ENCODE results near the gene MTMR12. TPM values are rescaled to one million over a fixed set of nuclear protein-coding genes. Genes with fewer than 3 reads are reported as not detected.

MTMR12 gene
- total RNA-seq, 1 experiment from 2014 or later, result 16.0 TPM

- H3F3A ChIP-seq (ENCODE audit: low read length, unreplicated experiment), result no peaks in the 10 kb centered on the region
- H3K4me2 ChIP-seq (ENCODE audit: low read length), result no peak overlapping the region
- BruUV-seq (replicated peaks), result no TSS peak
- H3K79me2 ChIP-seq (ENCODE audit: low read length), result no peaks in the 10 kb centered on the region
- H2AFZ ChIP-seq (ENCODE audit: low read length), result no peak overlapping the region
- no peaks in the 10 kb centered on the region for H3K36me3 ChIP-seq (ENCODE audit: low read depth, low read length)
- intact Hi-C loops (cut with micrococcal nuclease), result no loop called here
- DNase-seq (no peak), ATAC-seq (no peak)
- H3K9me2 ChIP-seq (replicated peaks; ENCODE audit: low read length), result no peaks in the 10 kb centered on the region
- TF ChIP-seq EZH2 (IDR thresholded peaks at IDR 0.05; ENCODE audit: low read length, unreplicated experiment) (no peak), CTCF (conservative IDR thresholded peaks at IDR 0.05; ENCODE audit: low read depth, low read length) (no peak), EZH2phosphoT487 (IDR thresholded peaks at IDR 0.05; ENCODE audit: borderline replicate concordance, low read length) (no peak)
- H3K4me1 ChIP-seq (ENCODE audit: insufficient read depth, low read length), result no peaks in the 10 kb centered on the region
- H3K4me3 ChIP-seq (ENCODE audit: low read length), result no peak overlapping the region
- H4K20me1 ChIP-seq (ENCODE audit: low read length), result no peaks in the 10 kb centered on the region
- POLR2A ChIA-PET (ENCODE audit: unreplicated experiment), result no interaction called here
- CTCF ChIA-PET, result no interaction called here
- H3K27me3 ChIP-seq (ENCODE audit: low read length), result no peaks in the 10 kb centered on the region
- H3K9ac ChIP-seq (ENCODE audit: low read length), result no peak overlapping the region
- 0 out of 2 replicates have a peak, but pooled peaks cover 12% of the 10 kb centered on the region for H3K9me3 ChIP-seq (ENCODE audit: low read length)
- H3K27ac ChIP-seq (ENCODE audit: low read length), result no peak overlapping the region
Measured at GRCh38 chr5:32320576-32320975, 7.8 kb upstream of the MTMR12 start.

DNA sequence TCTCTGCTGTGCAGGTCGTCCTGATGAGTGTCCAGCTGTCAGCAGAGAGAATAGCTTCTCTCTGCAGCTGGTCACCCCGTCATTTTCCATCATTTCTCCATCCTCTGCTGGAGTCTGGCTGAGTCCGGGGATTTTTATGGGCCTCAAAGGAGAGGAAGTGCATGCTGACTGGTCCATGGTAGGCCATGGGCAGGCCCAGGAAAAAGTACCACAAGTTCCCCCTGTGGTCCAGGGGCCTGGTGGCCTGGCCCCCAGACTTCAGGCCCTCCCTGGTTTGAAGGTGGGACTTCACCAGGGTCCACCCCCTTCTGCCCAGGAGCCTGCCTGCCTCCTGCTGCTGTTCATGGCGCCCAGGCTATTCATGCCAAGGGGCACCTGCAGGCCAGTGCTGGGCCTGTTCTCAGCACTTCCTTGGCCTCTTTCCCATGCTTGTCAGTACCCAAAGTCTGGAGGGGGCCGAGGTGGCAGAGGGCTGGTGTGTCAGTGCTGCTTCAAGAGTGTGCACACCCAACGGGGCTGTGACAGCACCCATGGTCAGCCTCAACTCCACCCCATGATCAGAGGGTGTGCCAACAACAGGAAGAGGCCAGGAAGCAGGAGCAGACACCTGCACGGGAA, 7.3 kb upstream of the MTMR12 start:
- no peak for TF ChIP-seq EZH2 (IDR thresholded peaks at IDR 0.05; ENCODE audit: low read length, unreplicated experiment)
- TF ChIP-seq EZH2phosphoT487 (IDR thresholded peaks at IDR 0.05; ENCODE audit: borderline replicate concordance, low read length), result no peak
- BruUV-seq (replicated peaks), result no TSS peak

DNA sequence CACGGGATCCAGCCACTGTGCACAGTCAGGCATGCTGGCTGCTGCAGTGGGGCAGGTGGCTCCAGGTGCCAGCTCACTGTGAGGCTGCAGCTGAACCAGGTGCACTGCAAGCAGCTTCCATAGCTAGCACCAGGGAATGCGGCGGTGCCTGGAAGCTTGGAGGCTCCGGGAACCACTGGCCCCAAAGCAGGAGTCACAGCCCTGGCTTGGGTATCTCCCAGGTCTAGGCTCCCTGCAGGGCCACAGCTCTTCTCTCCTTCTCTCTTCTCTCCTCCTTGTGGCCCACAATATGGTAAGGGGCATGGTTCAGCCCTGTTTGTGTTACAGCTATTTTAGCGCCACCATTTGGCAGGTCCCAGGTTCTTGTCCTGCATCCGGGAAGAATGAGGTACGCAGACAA, 6.7 kb upstream of the MTMR12 start:
- no peak overlapping the region for H3K4me3 ChIP-seq (ENCODE audit: low read length)
- H3K4me1 ChIP-seq (ENCODE audit: insufficient read depth, low read length), result no peaks in the 10 kb centered on the region
- POLR2A ChIA-PET (ENCODE audit: unreplicated experiment), result no interaction called here
- no peak overlapping the region for H2AFZ ChIP-seq (ENCODE audit: low read length)
- BruUV-seq (replicated peaks), result no TSS peak
- H3K9ac ChIP-seq (ENCODE audit: low read length), result no peak overlapping the region
- no peak overlapping the region for H3K27ac ChIP-seq (ENCODE audit: low read length)
- 0 out of 2 replicates have a peak, but pooled peaks cover 12% of the 10 kb centered on the region for H3K9me3 ChIP-seq (ENCODE audit: low read length)
- H3K9me2 ChIP-seq (replicated peaks; ENCODE audit: low read length), result no peaks in the 10 kb centered on the region
- no peak for TF ChIP-seq EZH2 (IDR thresholded peaks at IDR 0.05; ENCODE audit: low read length, unreplicated experiment)
- no peak for TF ChIP-seq CTCF (conservative IDR thresholded peaks at IDR 0.05; ENCODE audit: low read depth, low read length)
- TF ChIP-seq EZH2phosphoT487 (IDR thresholded peaks at IDR 0.05; ENCODE audit: borderline replicate concordance, low read length), result no peak
- H4K20me1 ChIP-seq (ENCODE audit: low read length), result no peaks in the 10 kb centered on the region
- CTCF ChIA-PET, result no interaction called here
- DNase-seq (no peak), ATAC-seq (no peak)
- no peaks in the 10 kb centered on the region for H3F3A ChIP-seq (ENCODE audit: low read length, unreplicated experiment)
- intact Hi-C loops (cut with micrococcal nuclease), result no loop called here
- no peaks in the 10 kb centered on the region for H3K27me3 ChIP-seq (ENCODE audit: low read length)
- H3K79me2 ChIP-seq (ENCODE audit: low read length), result no peaks in the 10 kb centered on the region
- H3K4me2 ChIP-seq (ENCODE audit: low read length), result no peak overlapping the region
- H3K36me3 ChIP-seq (ENCODE audit: low read depth, low read length), result no peaks in the 10 kb centered on the region

More for the DNA sequence above, 7.3 kb upstream of the MTMR12 start:
- H3K27me3 ChIP-seq (ENCODE audit: low read length), result no peaks in the 10 kb centered on the region
- H3K4me1 ChIP-seq (ENCODE audit: insufficient read depth, low read length), result no peaks in the 10 kb centered on the region
- ATAC-seq, result no peak
- H2AFZ ChIP-seq (ENCODE audit: low read length), result no peak overlapping the region
- H3K9me2 ChIP-seq (replicated peaks; ENCODE audit: low read length), result no peaks in the 10 kb centered on the region
- no peaks in the 10 kb centered on the region for H4K20me1 ChIP-seq (ENCODE audit: low read length)
- H3F3A ChIP-seq (ENCODE audit: low read length, unreplicated experiment), result no peaks in the 10 kb centered on the region
- H3K4me3 ChIP-seq (ENCODE audit: low read length), result no peak overlapping the region
- POLR2A ChIA-PET (ENCODE audit: unreplicated experiment), result no interaction called here
- no peak overlapping the region for H3K4me2 ChIP-seq (ENCODE audit: low read length)
- no peaks in the 10 kb centered on the region for H3K79me2 ChIP-seq (ENCODE audit: low read length)
- DNase-seq, result no peak
- H3K36me3 ChIP-seq (ENCODE audit: low read depth, low read length), result no peaks in the 10 kb centered on the region
- intact Hi-C loops (cut with micrococcal nuclease), result no loop called here
- CTCF ChIA-PET, result no interaction called here
- no peak overlapping the region for H3K9ac ChIP-seq (ENCODE audit: low read length)
- 0 out of 2 replicates have a peak, but pooled peaks cover 12% of the 10 kb centered on the region for H3K9me3 ChIP-seq (ENCODE audit: low read length)
- no peak overlapping the region for H3K27ac ChIP-seq (ENCODE audit: low read length)

All from PC-3 (cell line).